Left forelimb (tissue), 1 donor: Measurements from ENCODE around the gene ANXA6.
A peak's percentile ranks its signal among the peaks of the same experiment; 100 is the strongest.

ENCODE experiments used
- DNase-seq: peaks from one replicate; pipeline ENCODE4 v3.0.0-alpha.2; 2018; ENCODE audit warnings: low spot score

The ANXA6 gene

GRCh38 chr5:151153300-151153699 is 4.3 kb downstream of the ANXA6 start:
- DNase-seq = no peak

- DNase-seq = no peak
Observed at GRCh38 chr5:151151793-151152192, 5.8 kb downstream of the ANXA6 start.

GRCh38 chr5:151151263-151151660 is 6.3 kb downstream of the ANXA6 start:
- no peak for DNase-seq

- DNase-seq = peak; percentile 83
Observed at GRCh38 chr5:151150471-151151262, 6.9 kb downstream of the ANXA6 start.

GRCh38 chr5:151148583-151148982 is 9.0 kb downstream of the ANXA6 start:
- no peak for DNase-seq

GRCh38 chr5:151147033-151147432 is 10.5 kb downstream of the ANXA6 start:
- no peak for DNase-seq

- DNase-seq = no peak
Observed at GRCh38 chr5:151146061-151146460, 11.5 kb downstream of the ANXA6 start.

- no peak for DNase-seq
Observed at GRCh38 chr5:151144922-151145321, 12.7 kb downstream of the ANXA6 start.

GRCh38 chr5:151144275-151144674 is 13.3 kb downstream of the ANXA6 start:
- DNase-seq = no peak

GRCh38 chr5:151143645-151144044 is 13.9 kb downstream of the ANXA6 start:
- no peak for DNase-seq

GRCh38 chr5:151142933-151143332 is 14.6 kb downstream of the ANXA6 start:
- DNase-seq = no peak

- DNase-seq = peak; percentile 80
Observed at GRCh38 chr5:151141535-151141934, 16.0 kb downstream of the ANXA6 start.

GRCh38 chr5:151140686-151141459 is 16.7 kb downstream of the ANXA6 start:
- DNase-seq = no peak

- DNase-seq = no peak
Observed at GRCh38 chr5:151139646-151140045, 17.9 kb downstream of the ANXA6 start.

GRCh38 chr5:151139015-151139414 is 18.6 kb downstream of the ANXA6 start:
- no peak for DNase-seq

GRCh38 chr5:151138114-151138513 is 19.5 kb downstream of the ANXA6 start:
- DNase-seq = no peak

GRCh38 chr5:151137067-151137825 is 20.3 kb downstream of the ANXA6 start:
- no peak for DNase-seq

- no peak for DNase-seq
Observed at GRCh38 chr5:151134228-151134627, 23.4 kb downstream of the ANXA6 start.

- no peak for DNase-seq
Observed at GRCh38 chr5:151132963-151133362, 24.6 kb downstream of the ANXA6 start.

GRCh38 chr5:151130922-151131891 is 26.4 kb downstream of the ANXA6 start:
- no peak for DNase-seq

- DNase-seq = no peak
Observed at GRCh38 chr5:151130235-151130921, 27.2 kb downstream of the ANXA6 start.
